22Rv1 (cell line): ENCODE results near the gene SPINK8.

ENCODE experiments used
- ZFX ChIP-seq: fragments of 450-650 bp; IDR thresholded peaks from 2 replicates; pipeline ENCODE4 v1.6.1; 2017; ENCODE audit warnings: antibody characterized with exemption, borderline replicate concordance
- TF ChIP-seq, protein P1 (sequence below): fragments of 450-650 bp; IDR thresholded peaks from 2 replicates; pipeline ENCODE4 v1.5.1; 2017; ENCODE audit warnings: mild to moderate bottlenecking

GRCh38 chr3:48353987-48354386 is 20.5 kb upstream of the SPINK8 start:
- TF ChIP-seq ZFX, result no peak
- TF ChIP-seq, protein P1, sequence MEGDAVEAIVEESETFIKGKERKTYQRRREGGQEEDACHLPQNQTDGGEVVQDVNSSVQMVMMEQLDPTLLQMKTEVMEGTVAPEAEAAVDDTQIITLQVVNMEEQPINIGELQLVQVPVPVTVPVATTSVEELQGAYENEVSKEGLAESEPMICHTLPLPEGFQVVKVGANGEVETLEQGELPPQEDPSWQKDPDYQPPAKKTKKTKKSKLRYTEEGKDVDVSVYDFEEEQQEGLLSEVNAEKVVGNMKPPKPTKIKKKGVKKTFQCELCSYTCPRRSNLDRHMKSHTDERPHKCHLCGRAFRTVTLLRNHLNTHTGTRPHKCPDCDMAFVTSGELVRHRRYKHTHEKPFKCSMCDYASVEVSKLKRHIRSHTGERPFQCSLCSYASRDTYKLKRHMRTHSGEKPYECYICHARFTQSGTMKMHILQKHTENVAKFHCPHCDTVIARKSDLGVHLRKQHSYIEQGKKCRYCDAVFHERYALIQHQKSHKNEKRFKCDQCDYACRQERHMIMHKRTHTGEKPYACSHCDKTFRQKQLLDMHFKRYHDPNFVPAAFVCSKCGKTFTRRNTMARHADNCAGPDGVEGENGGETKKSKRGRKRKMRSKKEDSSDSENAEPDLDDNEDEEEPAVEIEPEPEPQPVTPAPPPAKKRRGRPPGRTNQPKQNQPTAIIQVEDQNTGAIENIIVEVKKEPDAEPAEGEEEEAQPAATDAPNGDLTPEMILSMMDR, result no peak
